HepG2 (cell line): ENCODE results near the gene TAOK3. TPM values are rescaled to one million over a fixed set of nuclear protein-coding genes. Genes with fewer than 3 reads are reported as not detected.
A peak's percentile ranks its signal among the peaks of the same experiment; 100 is the strongest.

Experiments
- ARID3A ChIP-seq: IDR thresholded peaks from 2 replicates; pipeline ENCODE4 v1.6.1; 2012; ENCODE audit warnings: low read depth, low read length, improper control_type of control experiment
- ATF2 ChIP-seq: sonication (generic); formaldehyde crosslinking; IDR thresholded peaks from 2 replicates; pipeline ENCODE4 v1.4.0; 2020; ENCODE audit warnings: missing genetic modification reagents
- BATF2 ChIP-seq: sonication (generic); formaldehyde crosslinking; IDR thresholded peaks from 2 replicates; pipeline ENCODE4 v1.8.0; 2022; ENCODE audit warnings: mild to moderate bottlenecking, missing genetic modification reagents, moderate library complexity
- BRCA1 ChIP-seq: sonication (generic); formaldehyde crosslinking; IDR thresholded peaks from 2 replicates; pipeline ENCODE4 v1.4.0; 2020; ENCODE audit warnings: missing genetic modification reagents
- E2F1 ChIP-seq: sonication (generic); formaldehyde crosslinking; IDR thresholded peaks from 2 replicates; pipeline ENCODE4 v1.5.0; 2020; ENCODE audit warnings: missing genetic modification reagents
- HNRNPK ChIP-seq: fragments of 200-400 bp; formaldehyde crosslinking; IDR thresholded peaks from 2 replicates; pipeline ENCODE4 v1.6.1; 2018; ENCODE audit warnings: low read length, low read depth, moderate library complexity, mild to moderate bottlenecking; ENCODE audit not compliant: poor library complexity, severe bottlenecking
- JDP2 ChIP-seq: sonication (generic); formaldehyde crosslinking; IDR thresholded peaks from 2 replicates; pipeline ENCODE4 v1.8.1; 2022; ENCODE audit warnings: missing genetic modification reagents, borderline replicate concordance
- KDM4B ChIP-seq: sonication (generic); formaldehyde crosslinking; IDR thresholded peaks from 2 replicates; pipeline ENCODE4 v1.4.0; 2020; ENCODE audit warnings: missing genetic modification reagents
- MXD4 ChIP-seq: IDR thresholded peaks from 2 replicates; pipeline ENCODE4 v1.6.1; 2016; ENCODE audit warnings: mild to moderate bottlenecking, missing biosample characterization, missing genetic modification reagents
- RBFOX2 ChIP-seq: fragments of 200-400 bp; formaldehyde crosslinking; IDR thresholded peaks from 2 replicates; pipeline ENCODE4 v1.6.1; 2017; ENCODE audit warnings: low read depth, mild to moderate bottlenecking, low read length
- RFX1 ChIP-seq: fragments of 450-650 bp; IDR thresholded peaks from 2 replicates; pipeline ENCODE4 v1.6.1; 2017
- RFX3 ChIP-seq: IDR thresholded peaks from 2 replicates; pipeline ENCODE4 v1.6.1; 2016; ENCODE audit warnings: missing biosample characterization, missing genetic modification reagents
- SOX13 ChIP-seq, 3 experiments: fragments of 450-650 bp in 1 of 3; sonication (generic) in 1 of 3; formaldehyde crosslinking in 1 of 3; IDR thresholded peaks in 2 of 3; conservative IDR thresholded peaks in 1 of 3; 2 replicates each; pipeline versions ENCODE4 v1.5.0 to v1.6.1; 2016 to 2020; ENCODE audit warnings: antibody characterized with exemption in 1 of 3, mild to moderate bottlenecking in 1 of 3, missing compliant biosample characterization in 1 of 3, missing genetic modification reagents in 1 of 3, moderate library complexity in 1 of 3
- SPEN ChIP-seq: sonication (generic); formaldehyde crosslinking; IDR thresholded peaks from 2 replicates; pipeline ENCODE4 v1.5.1; 2020; ENCODE audit warnings: low read depth, mild to moderate bottlenecking, missing genetic modification reagents
- TEAD3 ChIP-seq: optimal IDR thresholded peaks from 2 replicates; pipeline ENCODE3; 2016; ENCODE audit warnings: borderline replicate concordance
- THAP11 ChIP-seq: IDR thresholded peaks from 2 replicates; pipeline ENCODE4 v1.6.1; 2016; ENCODE audit warnings: missing biosample characterization, missing genetic modification reagents
- ZGPAT ChIP-seq: IDR thresholded peaks from 2 replicates; pipeline ENCODE4 v1.6.1; 2016; ENCODE audit warnings: mild to moderate bottlenecking
- ZIK1 ChIP-seq: sonication (generic); formaldehyde crosslinking; IDR thresholded peaks from 2 replicates; pipeline ENCODE4 v1.5.0; 2020; ENCODE audit warnings: mild to moderate bottlenecking, low read depth, missing genetic modification reagents, borderline replicate concordance
- ZNF121 ChIP-seq: sonication (generic); formaldehyde crosslinking; IDR thresholded peaks from 2 replicates; pipeline ENCODE4 v1.5.0; 2020; ENCODE audit warnings: mild to moderate bottlenecking, missing genetic modification reagents
- ZNF207 ChIP-seq: fragments of 450-650 bp; IDR thresholded peaks from 2 replicates; pipeline ENCODE4 v1.6.1; 2016; ENCODE audit warnings: antibody characterized with exemption, borderline replicate concordance
- ZNF484 ChIP-seq: sonication (generic); formaldehyde crosslinking; IDR thresholded peaks from 2 replicates; pipeline ENCODE4 v1.5.1; 2020; ENCODE audit warnings: mild to moderate bottlenecking, low read depth, missing genetic modification reagents, borderline replicate concordance
- ZNF777 ChIP-seq: sonication (generic); formaldehyde crosslinking; IDR thresholded peaks from 2 replicates; pipeline ENCODE4 v1.4.0; 2020; ENCODE audit warnings: missing genetic modification reagents
- polyA plus RNA-seq, 8 experiments: library from polyadenylated mRNA; depleted of rRNA in 3 of 8; stranded (reverse) in 7 of 8; unstranded in 1 of 8; fragments of >200 nt; fragmentation: Illumina TruSeq in 4 of 8; extraction: Trizol in 4 of 8; gene quantifications; 2 replicates each; pipeline versions ENCODE4 v1.2.1 to v1.2.3, GENCODE V29; 2011 to 2016; ENCODE audit warnings: low read depth in 4 of 8, missing spikeins in 1 of 8, mixed read lengths in 1 of 8; ENCODE audit not compliant: insufficient read depth in 1 of 8
- total RNA-seq, 5 experiments: library from RNA; depleted of rRNA; stranded (reverse); fragments of >200 nt; fragmentation: Illumina TruSeq; extraction: Trizol; gene quantifications; 2 replicates each; pipeline ENCODE4 v1.2.3, GENCODE V29; 2016; ENCODE audit warnings: low read depth in 1 of 5
- TF ChIP-seq, protein P1 (sequence below): IDR thresholded peaks from 2 replicates; pipeline ENCODE4 v1.6.1; 2016; ENCODE audit warnings: missing compliant biosample characterization, missing genetic modification reagents, borderline replicate concordance

The TAOK3 gene
- total and polyA plus RNA-seq, 2 of the 13 experiments (the other 11 are each of a cell fraction or from before 2014, with no cell fraction given) = 10.4 to 12.3 TPM

DNA sequence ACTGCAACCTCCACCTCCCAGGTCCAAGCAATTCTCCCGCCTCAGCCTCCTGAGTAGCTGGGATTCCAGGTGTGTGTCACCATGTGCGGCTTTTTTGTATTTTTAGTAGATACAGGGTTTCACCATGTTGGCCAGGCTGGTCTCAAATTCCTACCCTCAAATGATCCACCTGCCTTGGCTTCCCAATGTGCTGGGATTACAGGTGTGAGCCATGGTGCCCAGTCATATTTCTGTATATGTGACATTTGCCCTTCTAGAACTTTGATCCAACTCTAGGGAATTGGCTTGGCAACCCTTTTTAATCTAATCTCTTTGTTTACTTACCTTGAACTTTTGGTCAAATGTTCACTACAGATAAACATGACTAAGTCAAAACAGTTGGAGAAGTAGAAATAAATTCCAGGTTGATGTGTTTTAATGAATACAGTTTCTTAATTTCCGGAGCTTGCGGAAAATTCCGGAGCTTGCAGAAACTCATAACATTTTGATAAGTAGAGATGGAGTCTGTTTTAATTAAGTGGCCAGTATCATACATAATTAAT lies 248.3 kb downstream of the TAOK3 start (continued):
- no peak for TF ChIP-seq RBFOX2
- TF ChIP-seq SPEN (CRISPR knock-in tag) = 0 out of 2 replicates have a peak, but pooled peaks have one; percentile 17
- TF ChIP-seq HNRNPK = no peak
- no peak for TF ChIP-seq BRCA1 (CRISPR knock-in tag)
- TF ChIP-seq JDP2 (CRISPR knock-in tag) = no peak
- peak; percentile 40 for TF ChIP-seq TEAD3 (CRISPR knock-in tag)
- TF ChIP-seq ZGPAT (CRISPR knock-in tag) = 0 out of 2 replicates have a peak, but pooled peaks have one; percentile 42
- no peak; the same call in none of the 2 replicates for TF ChIP-seq THAP11 (CRISPR knock-in tag)
- TF ChIP-seq ATF2 = 0 out of 2 replicates have a peak, but pooled peaks have one; percentile 29
- no peak for TF ChIP-seq ZNF121 (CRISPR knock-in tag)
- no peak for TF ChIP-seq SOX13 (IDR thresholded peaks at IDR 0.05)
- peak in 1 of 2 experiments; percentile 72; a peak in 2 of 4 replicates for TF ChIP-seq SOX13 (CRISPR knock-in tag; conservative IDR thresholded peaks at IDR 0.05 in 1 of 2, IDR thresholded peaks at IDR 0.05 in 1 of 2)
- no peak for TF ChIP-seq KDM4B (CRISPR knock-in tag)
- no peak for TF ChIP-seq MXD4
- TF ChIP-seq ZNF777 (CRISPR knock-in tag) = no peak
- no peak for TF ChIP-seq ZNF207
- TF ChIP-seq, protein P1, sequence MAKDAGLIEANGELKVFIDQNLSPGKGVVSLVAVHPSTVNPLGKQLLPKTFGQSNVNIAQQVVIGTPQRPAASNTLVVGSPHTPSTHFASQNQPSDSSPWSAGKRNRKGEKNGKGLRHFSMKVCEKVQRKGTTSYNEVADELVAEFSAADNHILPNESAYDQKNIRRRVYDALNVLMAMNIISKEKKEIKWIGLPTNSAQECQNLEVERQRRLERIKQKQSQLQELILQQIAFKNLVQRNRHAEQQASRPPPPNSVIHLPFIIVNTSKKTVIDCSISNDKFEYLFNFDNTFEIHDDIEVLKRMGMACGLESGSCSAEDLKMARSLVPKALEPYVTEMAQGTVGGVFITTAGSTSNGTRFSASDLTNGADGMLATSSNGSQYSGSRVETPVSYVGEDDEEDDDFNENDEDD (CRISPR knock-in tag) = no peak
- TF ChIP-seq ZIK1 (CRISPR knock-in tag) = no peak
- TF ChIP-seq E2F1 (CRISPR knock-in tag) = no peak
- TF ChIP-seq BATF2 = no peak
- 0 out of 2 replicates have a peak, but pooled peaks have one; percentile 20 for TF ChIP-seq RFX3 (CRISPR knock-in tag)
- TF ChIP-seq ARID3A = peak; percentile 97
- TF ChIP-seq ZNF484 (CRISPR knock-in tag) = no peak
- no peak for TF ChIP-seq RFX1
